IMR-90 (cell line): ENCODE results near the gene SEMA4D. TPM values are rescaled to one million over a fixed set of nuclear protein-coding genes. Genes with fewer than 3 reads are reported as not detected.

ENCODE experiments used
- ATAC-seq: fragments of 200-7000 bp; cut with Tn5 transposase; 2 replicates; pipeline ENCODE4 v1.9.1; 2020; ENCODE audit warnings: low read depth, mild to moderate bottlenecking, moderate library complexity
- BruUV-seq: library from RNA; stranded (reverse); fragments of 400-500 nt; replicated peaks from 2 replicates; lab custom pipeline; 2021; lab: Mats Ljungman, UMichigan
- CTCF ChIA-PET: fragments of 300-600 bp; formaldehyde crosslinking; extraction: SDS; loops from one replicate; lab custom pipeline; 2021; ENCODE audit warnings: antibody characterized with exemption; lab: Yijun Ruan, JAX
- POLR2A ChIA-PET: fragments of 300-600 bp; sonication (Branson Sonifier 250); formaldehyde crosslinking; loops from one replicate; lab custom pipeline; 2022; ENCODE audit warnings: antibody characterized with exemption; ENCODE audit not compliant: unreplicated experiment; lab: Charles Lee
- DNase-seq: peaks from one replicate; pipeline ENCODE4 v3.0.0; 2013
- H2AFZ ChIP-seq: replicated peaks from 2 replicates; pipeline ENCODE3; 2013; ENCODE audit warnings: low read length, mild to moderate bottlenecking; ENCODE audit not compliant: poor library complexity
- H2AK5ac ChIP-seq: 2 replicates; pipeline ENCODE4 v1.6.1; 2013; ENCODE audit warnings: low read depth, low read length, inconsistent platforms
- H2AK9ac ChIP-seq: replicated peaks from 2 replicates; pipeline ENCODE3; 2013; ENCODE audit warnings: mild to moderate bottlenecking, low read depth, low read length, moderate library complexity; ENCODE audit not compliant: poor library complexity
- H2BK120ac ChIP-seq: 2 replicates; pipeline ENCODE4 v1.6.1; 2013; ENCODE audit warnings: low read depth, low read length, inconsistent platforms
- H2BK15ac ChIP-seq: 3 replicates; pipeline ENCODE4 v1.6.1; 2013; ENCODE audit warnings: low read depth, low read length, inconsistent platforms
- H2BK20ac ChIP-seq: 2 replicates; pipeline ENCODE4 v1.6.1; 2013; ENCODE audit warnings: low read depth, mild to moderate bottlenecking, inconsistent platforms, low read length, moderate library complexity
- H2BK5ac ChIP-seq: 2 replicates; pipeline ENCODE4 v1.6.1; 2013; ENCODE audit warnings: mild to moderate bottlenecking, low read depth, low read length, inconsistent platforms; ENCODE audit not compliant: poor library complexity, severe bottlenecking
- H3K14ac ChIP-seq: replicated peaks from 2 replicates; pipeline ENCODE4 v1.6.1; 2013; ENCODE audit warnings: low read depth, low read length, inconsistent platforms
- H3K18ac ChIP-seq: 2 replicates; pipeline ENCODE4 v1.6.1; 2013; ENCODE audit warnings: low read depth, low read length, control low read depth
- H3K23ac ChIP-seq: 2 replicates; pipeline ENCODE4 v1.6.1; 2013; ENCODE audit warnings: low read depth, low read length, inconsistent platforms
- H3K27ac ChIP-seq: 2 replicates; pipeline ENCODE4 v1.5.1; 2013; ENCODE audit warnings: mild to moderate bottlenecking, control low read depth, low read length; ENCODE audit not compliant: insufficient read depth
- H3K27me3 ChIP-seq: 2 replicates; pipeline ENCODE4 v1.6.1; 2013; ENCODE audit warnings: low read length; ENCODE audit not compliant: control insufficient read depth, insufficient read depth
- H3K36me3 ChIP-seq: 2 replicates; pipeline ENCODE4 v1.6.1; 2013; ENCODE audit warnings: low read length, mixed read lengths; ENCODE audit not compliant: control insufficient read depth, insufficient read depth
- H3K4ac ChIP-seq: 2 replicates; pipeline ENCODE4 v1.6.1; 2013; ENCODE audit warnings: low read depth, low read length, inconsistent platforms
- H3K4me1 ChIP-seq: 2 replicates; pipeline ENCODE4 v1.6.1; 2013; ENCODE audit warnings: low read length, mixed read lengths; ENCODE audit not compliant: control insufficient read depth, insufficient read depth
- H3K4me2 ChIP-seq: 2 replicates; pipeline ENCODE4 v1.6.1; 2013; ENCODE audit warnings: low read depth, mild to moderate bottlenecking, control low read depth, low read length, moderate library complexity
- H3K4me3 ChIP-seq: 2 replicates; pipeline ENCODE4 v1.5.1; 2013; ENCODE audit warnings: low read depth, mild to moderate bottlenecking, control low read depth, low read length, moderate library complexity; ENCODE audit not compliant: insufficient read depth
- H3K56ac ChIP-seq: 2 replicates; pipeline ENCODE4 v1.6.1; 2013; ENCODE audit warnings: low read length, inconsistent platforms; ENCODE audit not compliant: insufficient read depth; ENCODE audit errors: extremely low read depth
- H3K79me1 ChIP-seq, 2 experiments: 2 replicates each; pipeline ENCODE4 v1.6.1; 2013; ENCODE audit warnings: low read length in 2 of 2, inconsistent platforms in 1 of 2, low read depth in 1 of 2
- H3K9ac ChIP-seq: 2 replicates; pipeline ENCODE4 v1.6.1; 2013; ENCODE audit warnings: low read depth, low read length, control low read depth
- H3K9me1 ChIP-seq: 2 replicates; pipeline ENCODE4 v1.6.1; 2013; ENCODE audit warnings: low read length, inconsistent platforms; ENCODE audit not compliant: insufficient read depth
- H3K9me3 ChIP-seq: 2 replicates; pipeline ENCODE4 v1.6.1; 2013; ENCODE audit warnings: low read length; ENCODE audit not compliant: control insufficient read depth, insufficient read depth
- H4K20me1 ChIP-seq: 2 replicates; pipeline ENCODE4 v1.6.1; 2013; ENCODE audit warnings: low read length, inconsistent platforms; ENCODE audit not compliant: insufficient read depth
- H4K5ac ChIP-seq: 2 replicates; pipeline ENCODE4 v1.6.1; 2013; ENCODE audit warnings: mild to moderate bottlenecking, low read depth, low read length, control low read depth
- H4K8ac ChIP-seq, 2 experiments: 2 replicates each; pipeline ENCODE4 v1.6.1; 2013; ENCODE audit warnings: low read depth in 2 of 2, low read length in 2 of 2, control low read depth in 1 of 2, inconsistent platforms in 1 of 2
- H4K91ac ChIP-seq: 2 replicates; pipeline ENCODE4 v1.6.1; 2013; ENCODE audit warnings: low read depth, low read length, inconsistent platforms; ENCODE audit not compliant: insufficient read depth
- CTCF ChIP-seq: conservative IDR thresholded peaks from 2 replicates; pipeline ENCODE4 v1.5.1; 2012; ENCODE audit warnings: mild to moderate bottlenecking, low read depth, low read length, improper control_type of control experiment
- FOS ChIP-seq: fragments of 150-350 bp; IDR thresholded peaks from 2 replicates; pipeline ENCODE4 v1.6.1; 2016; ENCODE audit warnings: low read depth, low read length
- MAFK ChIP-seq: IDR thresholded peaks from 2 replicates; pipeline ENCODE4 v1.6.1; 2012; ENCODE audit warnings: low read depth, low read length, improper control_type of control experiment
- NFE2L2 ChIP-seq: fragments of 150-350 bp; IDR thresholded peaks from 2 replicates; pipeline ENCODE4 v1.6.1; 2016; ENCODE audit warnings: low read depth, mild to moderate bottlenecking, low read length
- RAD21 ChIP-seq: IDR thresholded peaks from 2 replicates; pipeline ENCODE4 v1.6.1; 2012; ENCODE audit warnings: low read length, improper control_type of control experiment
- RFX5 ChIP-seq: IDR thresholded peaks from 2 replicates; pipeline ENCODE4 v1.8.0; 2012; ENCODE audit warnings: low read depth, mild to moderate bottlenecking, low read length, moderate library complexity
- SMC3 ChIP-seq: fragments of 150-350 bp; IDR thresholded peaks from 2 replicates; pipeline ENCODE4 v1.6.1; 2016; ENCODE audit warnings: low read depth, mild to moderate bottlenecking, antibody characterized with exemption, low read length, moderate library complexity
- USF2 ChIP-seq: fragments of 150-350 bp; IDR thresholded peaks from 2 replicates; pipeline ENCODE4 v1.6.1; 2017; ENCODE audit warnings: mild to moderate bottlenecking, antibody characterized with exemption, low read length, low read depth
- WGBS, 2 experiments: methylation state at CpG; one replicate each; pipeline versions ENCODE4 v1.1.5 to v1.1.7; 2013; ENCODE audit warnings: missing lambda C conversion rate in 2 of 2; ENCODE audit not compliant: insufficient read length in 1 of 2; ENCODE audit errors: extremely low coverage in 2 of 2; 5-methylcytosine and 5-hydroxymethylcytosine counted together
- dilution Hi-C: fragments of 300-500 bp; cut with HindIII; formaldehyde crosslinking; loops from one replicate; pipeline ENCODE4 v1.14.3; 2018; ENCODE audit warnings: low sequenced_read_pairs; ENCODE audit not compliant: unreplicated experiment
- in situ Hi-C: fragments of 300-500 bp; cut with MboI; formaldehyde crosslinking; loops from 3 replicates; pipeline ENCODE4 v1.14.3; 2019; ENCODE audit warnings: low sequenced_read_pairs, inconsistent platforms, mixed read lengths
- intact Hi-C: fragments of 100-400 bp; cut with micrococcal nuclease; formaldehyde crosslinking; loops from 2 replicates; pipeline ENCODE4 v1.10.0; 2022
- polyA plus RNA-seq, 3 experiments: library from polyadenylated mRNA; depleted of rRNA; stranded (reverse); fragments of >200 nt; gene quantifications; 2 replicates each; pipeline ENCODE4 v1.2.3, GENCODE V29; 2012; ENCODE audit warnings: low replicate concordance in 1 of 3
- total RNA-seq: library from RNA; depleted of rRNA; stranded (reverse); fragments of >200 nt; gene quantifications from 2 replicates; pipeline ENCODE4 v1.2.3, GENCODE V29; 2012

Gene SEMA4D
- total and polyA plus RNA-seq, 2 of the 4 experiments (the other 2 are of a cell fraction) = 0.90 to 1.5 TPM

DNA sequence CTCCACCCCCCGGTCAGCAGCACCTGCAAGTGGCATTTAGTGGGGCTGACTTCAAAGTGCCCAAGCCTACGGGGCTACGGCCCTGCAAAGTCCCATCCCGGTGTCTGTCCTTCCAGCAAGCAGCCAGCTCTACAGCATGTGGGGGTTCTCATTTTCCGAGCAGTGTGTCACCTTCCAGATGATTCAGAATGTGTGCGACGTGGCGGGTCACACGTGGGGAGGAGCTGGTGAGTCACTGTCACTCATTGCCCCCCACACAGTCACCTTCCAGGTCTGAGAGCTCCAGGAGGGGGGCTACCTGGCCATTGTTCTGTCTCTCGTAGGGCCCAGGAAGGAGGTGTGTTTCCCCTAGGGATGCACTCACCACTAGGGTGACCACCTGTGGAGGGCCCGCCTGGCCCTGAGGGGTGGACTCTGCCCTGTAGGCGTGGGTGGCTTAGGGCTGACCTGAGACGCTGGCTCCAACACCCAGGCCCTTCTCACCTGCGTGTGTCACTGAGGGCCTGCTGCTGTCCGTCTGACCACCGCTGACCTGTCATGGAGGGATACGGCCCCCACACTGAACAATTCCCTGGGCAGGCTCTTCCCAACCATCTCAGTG is 70.2 kb downstream of the SEMA4D start:
- in situ Hi-C loops = no loop called here
- no TSS peak for BruUV-seq
- no peak overlapping the region for H3K4me2 ChIP-seq
- DNase-seq (peak; percentile 49), ATAC-seq (no peak)
- no peaks in the 10 kb centered on the region for H3K79me1 ChIP-seq
- no peaks in the 10 kb centered on the region for H3K36me3 ChIP-seq
- no peak overlapping the region for H3K9ac ChIP-seq
- no peak overlapping the region for H4K91ac ChIP-seq
- H3K18ac ChIP-seq = no peak overlapping the region
- H2BK20ac ChIP-seq = no peak overlapping the region
- H3K56ac ChIP-seq = no peak overlapping the region
- no peak overlapping the region for H3K23ac ChIP-seq
- no peak overlapping the region for H2AK9ac ChIP-seq
- peaks cover 14% of the 10 kb centered on the region for H3K4me1 ChIP-seq
- H2BK5ac ChIP-seq = no peak overlapping the region
- intact Hi-C loops = no loop called here
- no peak overlapping the region for H2BK15ac ChIP-seq
- no peak overlapping the region for H2AFZ ChIP-seq
- no peak overlapping the region for H2BK120ac ChIP-seq
- H4K5ac ChIP-seq = no peak overlapping the region
- 100% methylated on average over 4 of the region's 17 CpGs; no CpG with 5 or more reads in 1 of the 2 experiments for WGBS, 2 experiments
- dilution Hi-C loops = no loop called here
- ChIA-PET POLR2A (no interaction called here), CTCF (no interaction called here)
- no peaks in the 10 kb centered on the region for H3K27me3 ChIP-seq
- H3K27ac ChIP-seq = no peak overlapping the region
- H3K9me1 ChIP-seq = peaks cover 11% of the 10 kb centered on the region
- no peaks in the 10 kb centered on the region for H4K20me1 ChIP-seq
- no peak overlapping the region; the same call in 1 of the 2 replicates for H3K4ac ChIP-seq
- H2AK5ac ChIP-seq = peak overlapping the region; percentile 44; the same call in 1 of the 2 replicates
- TF ChIP-seq CTCF (no peak), NFE2L2 (no peak), SMC3 (no peak), USF2 (peak; percentile 24; the same call in 1 of the 2 replicates), RFX5 (no peak), FOS (peak; percentile 25; the same call in 1 of the 2 replicates), MAFK (no peak), RAD21 (no peak)
- H3K14ac ChIP-seq = no peak overlapping the region
- H4K8ac ChIP-seq = no peak overlapping the region
- H3K4me3 ChIP-seq = no peak overlapping the region
- no peaks in the 10 kb centered on the region for H3K9me3 ChIP-seq
